Limb (tissue), 2 donors: Measurements from ENCODE around the gene CNGB1.

ENCODE experiments used
- DNase-seq, 2 donors: peaks; one replicate each; pipeline ENCODE4 v3.0.0-alpha.2; 2016; ENCODE audit errors: extremely low spot score in 2 of 2

Gene CNGB1

DNA sequence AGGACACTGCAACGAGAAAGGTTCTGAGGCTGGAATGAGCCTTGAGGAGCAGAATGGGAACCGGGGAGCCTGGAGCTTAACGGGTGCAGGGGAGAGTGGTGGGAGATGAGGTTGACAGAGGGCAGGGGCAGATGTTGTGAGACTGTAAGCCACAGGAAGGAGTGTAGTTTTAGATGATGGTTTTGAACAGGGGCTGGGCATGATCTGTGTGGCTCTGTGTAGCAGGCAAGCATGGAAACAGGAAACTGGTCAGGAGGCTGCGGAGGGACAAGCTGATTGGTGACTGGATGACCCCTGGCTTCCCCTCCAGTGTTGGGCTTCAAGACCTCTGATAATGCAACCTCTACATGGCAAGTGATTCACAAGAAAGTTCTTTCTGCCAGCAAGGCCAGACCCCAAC lies 1.4 kb upstream of the CNGB1 start:
- DNase-seq: no peak

DNA sequence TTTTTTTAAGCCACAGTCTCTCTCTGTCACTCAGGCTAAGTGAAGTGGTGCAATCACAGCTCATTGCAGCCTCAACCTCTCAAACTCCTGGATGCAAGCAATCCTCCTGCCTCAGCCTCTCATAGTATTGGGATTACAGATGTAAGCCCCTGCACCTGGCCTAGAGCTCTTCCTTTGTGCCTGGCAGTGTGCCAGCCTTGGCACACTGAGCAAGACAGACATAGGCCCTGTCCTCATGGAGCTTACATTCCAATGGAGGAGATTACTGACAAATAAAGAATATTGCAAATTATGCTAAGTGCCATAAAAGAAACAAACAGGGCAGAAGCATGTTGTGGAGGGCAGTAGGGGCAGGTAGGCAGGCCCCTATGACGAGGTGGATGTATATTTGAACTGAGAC lies 920 bp upstream of the CNGB1 start:
- no peak for DNase-seq

- DNase-seq: no peak
Observed at GRCh38 chr16:57970319-57970718, 609 bp downstream of the CNGB1 start.

- no peak for DNase-seq
Observed at GRCh38 chr16:57969451-57970123, 1.3 kb downstream of the CNGB1 start.

DNA sequence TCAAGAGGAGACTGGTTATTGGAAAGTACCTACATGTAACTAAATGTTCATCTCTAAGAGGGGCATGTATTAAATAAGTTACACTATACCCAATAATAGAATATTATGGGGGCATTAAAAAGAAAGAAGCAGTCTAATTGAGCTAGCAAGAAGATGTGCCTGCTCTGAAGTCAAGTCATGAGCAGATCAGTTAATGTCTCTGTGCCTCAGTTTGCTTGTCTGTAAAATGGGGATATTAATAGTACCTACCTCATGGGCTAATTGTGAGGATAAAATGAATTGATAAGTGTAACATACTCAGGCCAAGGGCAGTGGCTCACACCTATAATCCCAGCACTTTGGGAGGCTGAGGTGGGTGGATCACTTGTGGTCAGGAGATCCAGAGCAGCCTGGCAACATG lies 3.0 kb downstream of the CNGB1 start:
- no peak for DNase-seq

- no peak for DNase-seq
Observed at GRCh38 chr16:57966986-57967385, 3.9 kb downstream of the CNGB1 start.

DNA sequence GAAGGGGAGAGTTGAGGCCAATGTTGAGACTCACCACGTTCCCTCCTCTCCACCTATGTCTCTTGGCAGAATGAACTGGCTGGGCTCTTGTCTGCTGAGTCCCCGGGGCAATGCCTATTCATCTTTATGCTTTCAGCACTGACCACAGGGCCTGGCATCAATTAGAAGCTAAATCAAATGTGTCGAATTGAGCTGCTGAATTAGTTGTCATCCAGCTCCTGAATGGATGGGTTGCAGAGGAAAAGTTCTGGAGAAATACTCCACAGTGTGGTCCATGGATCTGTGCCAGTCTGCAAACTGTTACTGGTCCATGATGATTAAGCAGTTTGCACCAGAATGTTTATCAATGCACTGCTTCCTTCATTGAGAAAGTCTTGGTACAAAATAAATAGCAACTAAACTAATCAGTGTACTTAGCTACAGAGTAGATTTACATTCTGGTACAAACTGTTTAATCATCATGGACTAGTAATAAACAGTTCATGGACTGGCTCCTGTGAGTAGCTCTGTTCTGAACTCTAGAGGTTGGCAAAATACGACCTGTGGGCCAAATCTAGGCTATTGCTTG lies 4.6 kb downstream of the CNGB1 start:
- DNase-seq: no peak

- no peak for DNase-seq
Observed at GRCh38 chr16:57964157-57964700, 6.7 kb downstream of the CNGB1 start.

DNA sequence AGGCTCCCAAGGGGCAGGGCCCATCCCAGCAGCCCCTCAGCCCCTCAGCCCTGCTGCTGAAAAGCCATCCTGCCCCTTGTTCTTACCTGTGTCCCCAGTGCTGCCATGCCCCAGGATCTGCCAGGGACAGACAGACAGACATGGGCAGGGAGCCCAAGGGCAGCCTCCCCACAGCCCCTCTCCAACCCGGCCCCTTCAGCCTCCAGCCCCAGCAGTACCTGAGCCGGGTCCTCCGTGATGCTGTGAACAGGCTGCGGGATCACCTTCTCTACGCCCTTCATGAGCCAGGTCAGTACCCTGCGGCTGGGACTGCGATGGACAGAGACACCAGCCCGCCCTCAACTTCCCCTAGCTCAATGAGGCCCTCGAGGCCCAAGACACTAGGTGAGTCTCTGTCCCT lies 8.2 kb downstream of the CNGB1 start:
- no peak for DNase-seq

GRCh38 chr16:57962046-57962445 lies 8.9 kb downstream of the CNGB1 start:
- no peak for DNase-seq

- no peak for DNase-seq
Observed at GRCh38 chr16:57961538-57961937, 9.4 kb downstream of the CNGB1 start.

- no peak for DNase-seq
Observed at GRCh38 chr16:57960826-57961472, 10.0 kb downstream of the CNGB1 start.

GRCh38 chr16:57960310-57960709 lies 10.6 kb downstream of the CNGB1 start:
- no peak for DNase-seq

DNA sequence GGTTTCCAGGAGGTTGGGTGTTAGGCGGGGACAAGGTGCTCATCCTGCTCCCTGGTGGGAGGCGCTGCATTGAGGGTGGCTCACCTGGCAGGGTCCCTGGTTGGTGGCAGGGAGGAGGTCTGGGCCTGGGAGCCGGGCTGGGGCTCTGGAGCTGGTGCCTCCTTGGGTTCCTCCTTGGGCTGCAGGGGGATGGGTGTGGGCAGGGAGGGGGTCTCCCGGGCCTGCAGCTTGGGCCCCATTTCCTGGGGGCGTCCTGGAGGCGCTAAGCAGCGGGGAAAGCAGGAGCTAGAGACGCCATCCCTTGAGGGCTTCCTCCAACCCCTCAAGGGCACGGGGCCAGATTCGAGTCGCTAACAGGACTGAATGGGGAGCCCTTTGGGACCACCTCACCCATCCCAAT lies 11.1 kb downstream of the CNGB1 start:
- no peak for DNase-seq

DNA sequence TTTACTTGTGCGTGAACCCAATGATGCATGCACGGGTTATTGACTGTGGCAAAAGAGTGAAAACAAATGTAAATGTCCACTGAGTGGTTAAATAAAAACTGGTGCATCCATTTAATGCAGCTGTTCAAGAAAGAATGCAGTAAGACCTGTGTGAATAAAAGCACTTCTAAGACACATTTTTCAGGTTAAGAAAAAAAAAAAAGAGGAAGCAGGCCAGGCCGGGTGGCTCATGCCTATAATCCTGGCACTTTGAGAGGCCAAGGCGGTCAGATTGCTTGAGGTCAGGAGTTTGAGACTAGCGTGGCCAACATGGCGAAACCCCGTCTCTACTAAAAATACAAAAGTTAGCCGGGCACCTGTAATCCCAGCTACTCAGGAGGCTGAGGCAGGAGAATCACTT lies 11.8 kb downstream of the CNGB1 start:
- DNase-seq: no peak

GRCh38 chr16:57958544-57958943 lies 12.4 kb downstream of the CNGB1 start:
- DNase-seq: no peak

- DNase-seq: no peak
Observed at GRCh38 chr16:57957673-57958392, 13.1 kb downstream of the CNGB1 start.

DNA sequence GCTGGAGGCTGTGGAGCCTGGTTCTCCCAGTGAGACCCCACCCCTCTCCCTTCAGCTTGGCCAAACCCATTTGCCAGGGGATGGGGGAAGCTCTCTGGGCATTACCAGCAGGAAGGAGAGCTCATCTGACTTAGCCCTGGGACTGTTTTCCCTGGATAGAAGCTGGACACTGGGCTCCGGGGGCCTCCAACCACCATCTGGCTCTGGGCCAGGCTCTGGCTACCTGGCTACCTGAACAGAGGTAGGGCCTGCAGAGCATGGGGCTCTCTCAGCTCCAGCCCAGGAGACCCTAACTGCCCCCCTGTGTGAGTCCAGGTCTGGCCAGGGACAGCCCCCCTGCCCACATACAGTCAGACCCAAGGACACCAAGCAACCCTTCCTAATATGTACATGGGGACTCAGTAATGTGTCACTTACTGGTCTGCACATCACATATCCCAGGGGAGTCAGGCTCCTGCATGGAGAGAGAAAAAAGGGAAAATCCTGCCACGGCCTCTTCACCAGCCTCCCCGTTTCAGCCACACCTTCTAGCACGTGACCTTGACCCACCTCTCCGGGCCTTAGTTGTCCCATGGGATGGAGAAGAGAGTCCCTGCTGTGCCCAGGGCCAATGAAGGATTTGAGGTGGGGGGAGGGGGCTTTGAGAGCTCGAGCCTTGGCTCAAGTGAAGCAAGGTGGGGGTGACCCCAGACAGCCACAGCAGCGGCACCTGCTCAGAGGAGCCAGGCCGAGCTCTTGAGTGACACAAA lies 13.8 kb downstream of the CNGB1 start:
- no peak for DNase-seq

DNA sequence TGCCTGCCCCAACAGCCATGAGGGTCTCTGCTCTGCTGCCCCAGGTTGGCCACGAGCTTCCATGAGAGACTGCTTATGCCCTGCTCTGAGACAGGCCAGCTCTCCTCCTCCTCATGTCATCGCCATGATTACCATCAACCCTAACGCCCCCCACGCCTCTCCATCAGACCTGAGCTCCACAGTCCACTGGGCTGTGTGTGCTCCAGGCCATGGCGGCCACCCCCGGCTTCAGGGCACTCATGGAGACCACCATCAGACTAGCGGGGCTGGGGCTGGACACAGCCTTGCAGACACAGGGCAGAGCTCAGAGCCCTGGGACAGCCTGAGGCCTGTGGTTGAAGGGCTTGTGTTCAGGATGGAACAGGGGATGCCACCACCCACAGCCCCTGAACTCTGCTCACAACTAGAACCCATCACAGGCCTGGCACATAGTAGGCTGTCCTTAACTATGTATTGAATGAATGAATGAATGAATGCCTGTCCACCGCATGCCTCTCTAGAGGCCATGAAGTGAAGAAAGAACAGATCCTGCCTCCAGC lies 14.6 kb downstream of the CNGB1 start:
- no peak for DNase-seq

DNA sequence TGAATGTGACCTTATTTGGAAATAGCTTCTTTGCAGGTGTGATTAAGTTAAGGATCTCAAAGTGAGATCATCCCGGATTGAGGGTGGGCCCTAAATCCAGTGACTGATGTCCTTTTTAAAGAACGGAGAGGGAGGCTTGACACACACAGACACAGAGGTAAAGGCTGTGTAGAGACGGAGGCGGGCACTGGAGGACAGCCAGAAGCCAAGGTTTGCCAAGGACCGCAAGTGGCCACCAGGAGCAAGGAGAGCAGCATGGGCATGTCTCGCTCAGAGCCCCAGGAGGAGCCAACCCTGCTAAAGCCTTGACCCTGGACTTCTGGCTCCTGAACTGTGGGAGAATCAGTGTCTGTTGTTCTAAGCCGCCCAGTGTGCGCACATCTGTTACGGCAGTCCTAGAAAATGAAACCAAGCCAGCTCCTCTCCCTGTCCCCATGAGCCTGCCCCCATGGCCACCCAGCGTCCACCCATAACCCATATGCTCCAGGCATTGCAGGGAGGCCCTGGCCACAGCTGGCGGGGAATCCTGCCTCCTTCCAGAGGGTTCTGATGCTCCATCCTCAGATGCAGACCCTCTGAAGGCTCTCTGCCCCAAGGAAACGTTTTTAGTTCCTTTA lies 15.2 kb downstream of the CNGB1 start:
- DNase-seq: no peak

GRCh38 chr16:57953857-57954256 lies 17.1 kb downstream of the CNGB1 start:
- no peak for DNase-seq
